Testis (tissue), 3 donors: ENCODE measurements around the gene KCNN3. TPM values are rescaled to one million over a fixed set of nuclear protein-coding genes. Genes with fewer than 3 reads are reported as not detected.

Experiments used
- DNase-seq: peaks from one replicate; pipeline ENCODE4 v3.0.0-alpha.2; 2019
- H3K27ac ChIP-seq, 2 donors: fragments of 200-600 bp; sonication (generic); one replicate each; pipeline ENCODE4 v1.5.1; 2019
- H3K27me3 ChIP-seq: fragments of 200-600 bp; sonication (generic); one replicate; pipeline ENCODE4 v1.5.1; 2019
- H3K36me3 ChIP-seq: fragments of 200-600 bp; sonication (generic); one replicate; pipeline ENCODE4 v1.5.1; 2017; ENCODE audit warnings: low read depth; ENCODE audit errors: missing control alignments
- H3K4me1 ChIP-seq: fragments of 200-600 bp; sonication (generic); one replicate; pipeline ENCODE4 v1.5.1; 2019
- H3K4me3 ChIP-seq, 2 donors: fragments of 200-600 bp; sonication (generic); one replicate each; pipeline ENCODE4 v1.5.1; 2017 to 2019
- H3K9me3 ChIP-seq: fragments of 200-600 bp; sonication (generic); one replicate; pipeline ENCODE4 v1.5.1; 2017
- CTCF ChIP-seq, 3 experiments: fragments of 450-650 bp in 2 of 3; fragments of 200-600 bp in 1 of 3; sonication (generic) in 1 of 3; IDR thresholded peaks; one replicate each; pipeline ENCODE4 v1.5.1; 2016 to 2019; ENCODE audit warnings: antibody characterized with exemption in 3 of 3, mild to moderate bottlenecking in 2 of 3, moderate library complexity in 1 of 3
- POLR2A ChIP-seq: fragments of 450-650 bp; IDR thresholded peaks from one replicate; pipeline ENCODE4 v1.6.1; 2017; ENCODE audit warnings: antibody characterized with exemption, mild to moderate bottlenecking, moderate library complexity
- WGBS, 2 donors: methylation state at CpG; one replicate each; pipeline ENCODE4 v1.1.5; 2018; 5-methylcytosine and 5-hydroxymethylcytosine counted together
- intact Hi-C: fragments of 100-400 bp; cut with DNase I; formaldehyde crosslinking; loops from one replicate; pipeline ENCODE4 v1.15.1; 2023; ENCODE audit warnings: low total_unique reads
- polyA plus RNA-seq: library from polyadenylated mRNA; stranded (reverse); fragments of 350-450 nt; fragmentation: Illumina TruSeq; extraction: RNeasy Lipid Tissue Mini Kit (QIAGEN cat#74804); gene quantifications from one replicate; pipeline ENCODE4 v1.2.3, GENCODE V29; 2014; ENCODE audit warnings: low read depth, low replicate concordance; ENCODE audit not compliant: insufficient read depth
- total RNA-seq, 2 donors: library from RNA; depleted of rRNA; stranded (reverse); fragments of >200 nt; gene quantifications; one replicate each; pipeline ENCODE4 v1.2.3, GENCODE V29; 2016

The KCNN3 gene
- total and polyA plus RNA-seq, 3 donors from 2014 or later: 0.24 to 0.78 (median 0.56) TPM

- Histone ChIP-seq H3K27me3 (no peaks in the 10 kb centered on the region), H3K36me3 (no peaks in the 10 kb centered on the region), H3K9me3 (no peaks in the 10 kb centered on the region), H3K4me1 (no peaks in the 10 kb centered on the region), H3K27ac (no peak overlapping the region), H3K4me3 (no peak overlapping the region)
- intact Hi-C loops: no loop called here
- TF ChIP-seq CTCF (IDR thresholded peaks at IDR 0.05) (no peak), POLR2A (no peak)
- 35 to 40% methylated on average over 5 of the region's 5 CpGs for WGBS, 2 donors
- DNase-seq: no peak
Observed at GRCh38 chr1:154703170-154703569, 166.9 kb downstream of the KCNN3 start.

- DNase-seq: no peak
Observed at GRCh38 chr1:154698320-154699096, 171.6 kb downstream of the KCNN3 start.

DNA sequence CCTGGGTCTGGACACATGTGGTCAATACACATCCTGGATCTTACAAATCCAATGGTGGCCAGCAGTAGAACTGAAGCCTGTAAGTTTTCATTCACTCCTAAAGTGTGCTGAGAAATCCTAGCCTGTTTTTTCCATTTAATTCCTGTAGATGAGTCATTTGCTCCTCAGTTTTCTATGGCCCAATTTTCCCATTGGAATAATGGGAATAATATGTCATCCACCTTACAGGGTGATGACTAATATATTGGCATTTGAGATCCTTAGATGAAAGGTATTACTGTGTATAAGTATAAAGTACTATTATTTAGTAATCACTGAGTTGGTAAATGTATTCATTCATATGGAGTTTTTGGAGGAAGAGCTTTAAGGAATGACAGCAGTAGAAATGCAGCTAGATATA is 172.4 kb downstream of the KCNN3 start:
- Histone ChIP-seq H3K4me1 (no peaks in the 10 kb centered on the region), H3K27ac (no peak overlapping the region), H3K36me3 (no peaks in the 10 kb centered on the region), H3K27me3 (no peaks in the 10 kb centered on the region), H3K9me3 (no peaks in the 10 kb centered on the region), H3K4me3 (no peak overlapping the region)
- no peak for DNase-seq
- no peak for TF ChIP-seq POLR2A
- no peak for TF ChIP-seq CTCF (IDR thresholded peaks at IDR 0.05)
- intact Hi-C loops: no loop called here

More at GRCh38 chr1:154698320-154699096, 171.6 kb downstream of the KCNN3 start:
- intact Hi-C loops: no loop called here
- Histone ChIP-seq H3K36me3 (no peaks in the 10 kb centered on the region), H3K27me3 (no peaks in the 10 kb centered on the region), H3K9me3 (no peaks in the 10 kb centered on the region), H3K27ac (no peak overlapping the region), H3K4me1 (no peaks in the 10 kb centered on the region), H3K4me3 (no peak overlapping the region)
- 79 to 88% methylated on average over 3 to 4 of the region's 4 CpGs for WGBS, 2 donors
- no peak for TF ChIP-seq POLR2A
- TF ChIP-seq CTCF (IDR thresholded peaks at IDR 0.05): no peak

DNA sequence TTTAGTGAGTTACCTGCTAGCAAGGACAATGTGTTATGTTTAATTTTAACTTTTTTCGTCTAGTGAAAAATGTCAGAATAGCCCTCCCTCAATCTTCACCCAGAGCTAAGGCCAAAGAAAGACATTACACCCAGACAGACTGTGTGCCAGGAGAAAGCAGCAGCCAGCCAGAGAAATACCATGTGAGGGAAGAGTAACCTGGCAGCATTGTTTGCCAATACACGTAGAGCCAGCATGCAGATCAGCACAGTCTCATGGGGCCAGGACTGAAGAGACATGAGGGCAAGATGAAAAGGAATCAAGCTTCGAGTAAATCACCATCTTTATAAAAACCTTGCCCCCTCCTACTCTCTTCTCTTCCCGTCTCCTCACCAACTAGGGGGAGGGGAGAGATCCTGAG is 173.6 kb downstream of the KCNN3 start:
- Histone ChIP-seq H3K27me3 (no peaks in the 10 kb centered on the region), H3K9me3 (no peaks in the 10 kb centered on the region), H3K27ac (no peak overlapping the region), H3K4me3 (no peak overlapping the region), H3K36me3 (no peaks in the 10 kb centered on the region), H3K4me1 (no peaks in the 10 kb centered on the region)
- no peak for DNase-seq
- intact Hi-C loops: no loop called here
- TF ChIP-seq CTCF (IDR thresholded peaks at IDR 0.05): no peak
- TF ChIP-seq POLR2A: no peak
- 63 to 65% methylated on average over 4 of the region's 4 CpGs for WGBS, 2 donors

DNA sequence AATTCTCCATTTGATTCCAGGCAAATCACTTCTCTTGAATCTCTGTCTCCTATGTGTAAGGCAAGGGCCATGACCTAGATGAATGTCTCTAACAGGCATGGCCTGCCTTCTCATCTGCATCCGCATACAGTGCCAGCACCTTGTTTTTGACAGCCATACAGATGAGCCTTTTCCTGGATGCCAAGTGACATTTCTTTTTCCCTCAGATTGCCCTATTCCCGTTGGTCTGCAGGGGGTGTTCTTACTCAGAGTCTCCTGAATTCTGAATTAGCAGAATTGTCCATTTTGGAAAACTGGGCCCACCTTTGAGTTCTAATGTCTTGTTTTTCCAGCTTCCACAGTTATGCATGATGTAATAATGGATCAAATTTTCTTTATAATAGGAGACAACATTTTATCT is 174.1 kb downstream of the KCNN3 start:
- H3K36me3 ChIP-seq: no peaks in the 10 kb centered on the region
- no peak overlapping the region for H3K27ac ChIP-seq
- H3K9me3 ChIP-seq: no peaks in the 10 kb centered on the region
- intact Hi-C loops: no loop called here
- no peaks in the 10 kb centered on the region for H3K27me3 ChIP-seq
- no peak for DNase-seq
- WGBS, 2 donors: 63 to 69% methylated on average over 2 of the region's 2 CpGs
- H3K4me3 ChIP-seq: no peak overlapping the region
- TF ChIP-seq POLR2A (no peak), CTCF (IDR thresholded peaks at IDR 0.05) (peak in 1 of 3 experiments; percentile 12)
- no peaks in the 10 kb centered on the region for H3K4me1 ChIP-seq
